Peyer's patch (tissue), 4 donors: ENCODE results near the gene TRIML2. TPM values are rescaled to one million over a fixed set of nuclear protein-coding genes. Genes with fewer than 3 reads are reported as not detected.

Experiments used
- DNase-seq, 3 donors: peaks; one replicate each; pipeline ENCODE4 v3.0.0-alpha.2; 2017 to 2019
- H3K27ac ChIP-seq, 4 donors: fragments of 200-600 bp; sonication (generic); one replicate each; pipeline ENCODE4 v1.5.1; 2016 to 2019
- H3K27me3 ChIP-seq, 2 donors: fragments of 200-600 bp; sonication (generic); one replicate each; pipeline ENCODE4 v1.5.1; 2019
- H3K36me3 ChIP-seq, 3 donors: fragments of 200-600 bp; sonication (generic); one replicate each; pipeline ENCODE4 v1.5.1; 2016 to 2019
- H3K4me1 ChIP-seq, 4 donors: fragments of 200-600 bp; sonication (generic); one replicate each; pipeline ENCODE4 v1.5.1; 2016 to 2019
- H3K4me3 ChIP-seq, 4 donors: fragments of 200-600 bp; sonication (generic); 1 replicate in 3 of 4; 2 replicates in 1 of 4; pipeline ENCODE4 v1.5.1; 2016 to 2019; ENCODE audit warnings: mild to moderate bottlenecking in 1 of 4
- H3K9me3 ChIP-seq, 4 donors: fragments of 200-600 bp; sonication (generic); one replicate each; pipeline ENCODE4 v1.5.1; 2016 to 2019; ENCODE audit warnings: mild to moderate bottlenecking in 1 of 4
- CTCF ChIP-seq, 6 experiments: fragments of 450-650 bp in 4 of 6; fragments of 200-600 bp in 2 of 6; sonication (generic) in 1 of 6; IDR thresholded peaks; one replicate each; pipeline ENCODE4 v1.5.1; 2017 to 2019; ENCODE audit warnings: antibody characterized with exemption in 6 of 6, mild to moderate bottlenecking in 3 of 6, moderate library complexity in 1 of 6
- POLR2A ChIP-seq, 2 donors: fragments of 450-650 bp; IDR thresholded peaks; one replicate each; pipeline ENCODE4 v1.5.1; 2017; ENCODE audit warnings: antibody characterized with exemption in 2 of 2, mild to moderate bottlenecking in 2 of 2, moderate library complexity in 2 of 2
- total RNA-seq, 4 donors: library from RNA; depleted of rRNA; stranded (reverse); fragments of >200 nt; gene quantifications; one replicate each; pipeline ENCODE4 v1.1.0, GENCODE V29; 2016

TRIML2 gene
- total RNA-seq, 4 donors from 2014 or later, result not detected

DNA sequence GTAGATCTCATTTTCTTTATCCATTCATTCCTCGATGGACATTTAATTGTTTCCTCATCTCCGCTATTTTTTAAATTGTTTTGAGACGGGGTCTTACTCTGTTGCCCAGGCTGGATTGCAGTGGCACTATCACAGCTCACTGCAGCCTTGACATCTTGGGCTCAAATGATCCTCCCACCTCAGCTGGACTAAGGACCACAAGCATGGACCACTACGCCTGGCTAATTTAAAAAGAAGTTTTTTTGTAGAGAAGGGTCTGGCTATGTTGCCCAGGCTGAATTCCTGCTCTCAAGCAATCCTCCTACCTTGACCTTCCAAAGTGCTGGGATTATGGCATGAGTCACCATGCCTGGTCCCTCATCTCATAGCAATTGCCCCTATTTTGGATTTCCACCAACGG lies 22.8 kb upstream of the TRIML2 start:
- TF ChIP-seq CTCF (IDR thresholded peaks at IDR 0.05) (no peak), POLR2A (IDR thresholded peaks at IDR 0.05) (no peak)
- no peaks in the 10 kb centered on the region for H3K27me3 ChIP-seq
- H3K9me3 ChIP-seq, result no peaks in the 10 kb centered on the region
- no peaks in the 10 kb centered on the region for H3K4me1 ChIP-seq
- no peaks in the 10 kb centered on the region for H3K36me3 ChIP-seq
- no peak overlapping the region for H3K27ac ChIP-seq
- no peak for DNase-seq
- H3K4me3 ChIP-seq, result no peak overlapping the region

DNA sequence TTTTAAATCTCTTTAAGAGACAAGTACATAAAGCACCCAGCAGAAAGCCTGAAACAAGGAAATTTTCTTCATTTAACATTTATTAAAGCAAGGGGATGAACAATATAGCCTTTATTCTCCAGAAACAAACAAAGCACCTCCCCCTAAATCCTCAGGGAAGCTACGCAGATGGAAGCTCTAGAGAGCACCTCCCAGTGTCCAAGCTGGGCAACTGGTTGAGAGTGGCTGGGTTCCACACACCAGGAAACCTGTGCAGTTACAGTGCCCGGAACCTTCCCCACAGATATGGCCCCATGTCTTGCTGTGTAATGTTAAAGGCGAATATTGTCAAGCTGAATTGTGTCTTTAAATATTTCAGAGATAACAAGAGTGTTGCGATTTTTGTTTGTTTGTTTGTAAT lies 21.0 kb upstream of the TRIML2 start:
- no peak overlapping the region for H3K4me3 ChIP-seq
- TF ChIP-seq POLR2A (IDR thresholded peaks at IDR 0.05) (no peak), CTCF (IDR thresholded peaks at IDR 0.05) (no peak)
- no peak for DNase-seq
- H3K27ac ChIP-seq, result no peak overlapping the region
- H3K27me3 ChIP-seq, result no peaks in the 10 kb centered on the region
- H3K9me3 ChIP-seq, result no peaks in the 10 kb centered on the region
- H3K36me3 ChIP-seq, result no peaks in the 10 kb centered on the region
- no peaks in the 10 kb centered on the region for H3K4me1 ChIP-seq

DNA sequence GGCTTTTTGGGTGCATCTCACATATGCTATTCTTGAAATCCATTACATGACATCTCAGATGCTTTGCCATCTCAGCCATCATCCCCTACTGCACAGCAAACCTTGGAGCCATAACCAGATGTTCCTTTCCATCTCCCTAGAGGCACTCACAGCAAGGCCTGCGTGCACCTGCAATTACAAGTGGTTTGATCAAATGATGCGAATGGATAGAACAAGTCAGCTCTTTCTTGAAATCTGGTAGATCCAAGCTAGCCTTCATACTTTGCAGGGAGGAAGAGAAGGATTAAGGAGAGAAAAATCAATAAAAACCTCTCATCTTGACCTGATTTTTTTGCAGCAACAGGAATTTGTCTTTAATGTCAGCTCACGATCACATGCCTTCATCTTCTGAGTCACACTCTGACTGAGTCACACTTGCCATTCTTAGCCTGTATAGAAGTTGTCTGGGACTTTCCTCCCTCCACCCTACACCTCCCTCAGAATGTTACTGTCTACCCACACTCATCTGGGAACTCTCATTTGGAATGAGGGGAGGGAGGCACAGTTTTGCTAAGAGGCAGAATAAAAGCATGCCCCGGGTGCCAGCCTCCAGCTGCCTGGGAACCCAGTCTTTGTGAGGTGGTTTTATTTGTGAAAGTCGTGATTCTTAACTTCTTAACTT lies 17.9 kb upstream of the TRIML2 start:
- H3K9me3 ChIP-seq, result no peaks in the 10 kb centered on the region

GRCh38 chr4:188121530-188121929 lies 12.1 kb upstream of the TRIML2 start:
- no peak overlapping the region for H3K4me3 ChIP-seq
- H3K4me1 ChIP-seq, result no peaks in the 10 kb centered on the region
- H3K27me3 ChIP-seq, result no peaks in the 10 kb centered on the region
- peaks cover 0 to 5% (median 0%) of the 10 kb centered on the region in 4 donors for H3K9me3 ChIP-seq
- TF ChIP-seq POLR2A (IDR thresholded peaks at IDR 0.05) (no peak), CTCF (IDR thresholded peaks at IDR 0.05) (no peak)
- no peaks in the 10 kb centered on the region for H3K36me3 ChIP-seq
- H3K27ac ChIP-seq, result no peak overlapping the region
- DNase-seq, result no peak

More for the DNA sequence above, 17.9 kb upstream of the TRIML2 start:
- Histone ChIP-seq H3K27ac (no peak overlapping the region), H3K4me1 (no peaks in the 10 kb centered on the region), H3K4me3 (no peak overlapping the region), H3K36me3 (no peaks in the 10 kb centered on the region), H3K27me3 (no peaks in the 10 kb centered on the region)
- TF ChIP-seq CTCF (IDR thresholded peaks at IDR 0.05) (no peak), POLR2A (IDR thresholded peaks at IDR 0.05) (no peak)
- DNase-seq, result no peak

GRCh38 chr4:188117631-188118324 lies 8.4 kb upstream of the TRIML2 start:
- Histone ChIP-seq H3K27ac (no peak overlapping the region), H3K4me3 (no peak overlapping the region), H3K4me1 (no peaks in the 10 kb centered on the region), H3K9me3 (peaks cover 0 to 5% (median 0%) of the 10 kb centered on the region in 4 donors), H3K27me3 (no peaks in the 10 kb centered on the region), H3K36me3 (no peaks in the 10 kb centered on the region)
- TF ChIP-seq POLR2A (IDR thresholded peaks at IDR 0.05), result no peak
- no peak for TF ChIP-seq CTCF (IDR thresholded peaks at IDR 0.05)
- DNase-seq, result no peak
